ENCODE results near the gene ABCG2.

The ABCG2 gene

GRCh38 chr4:88062311-88062710 is 96.1 kb downstream of the ABCG2 start:
- no peak for DNase-seq

- DNase-seq, result no peak
Measured at GRCh38 chr4:88060431-88060830, 98.0 kb downstream of the ABCG2 start.

GRCh38 chr4:88059766-88060165 is 98.7 kb downstream of the ABCG2 start:
- no peak for DNase-seq

- DNase-seq, result no peak
Measured at GRCh38 chr4:88058295-88058694, 100.1 kb downstream of the ABCG2 start.

GRCh38 chr4:88054901-88055300 is 103.5 kb downstream of the ABCG2 start:
- DNase-seq, result no peak

GRCh38 chr4:88054229-88054628 is 104.2 kb downstream of the ABCG2 start:
- no peak for DNase-seq

- no peak for DNase-seq
Measured at GRCh38 chr4:88045021-88045420, 113.4 kb downstream of the ABCG2 start.

GRCh38 chr4:88043586-88044340 is 114.7 kb downstream of the ABCG2 start:
- no peak for DNase-seq

GRCh38 chr4:88043001-88043400 is 115.4 kb downstream of the ABCG2 start:
- DNase-seq, result no peak

- DNase-seq, result no peak
Measured at GRCh38 chr4:88041626-88042025, 116.8 kb downstream of the ABCG2 start.

- no peak for DNase-seq
Measured at GRCh38 chr4:88040707-88041106, 117.7 kb downstream of the ABCG2 start.

Measured in retina (tissue), 1 donor.